MCF 10A (cell line): ENCODE measurements around the gene TMEM271. TPM values are rescaled to one million over a fixed set of nuclear protein-coding genes. Genes with fewer than 3 reads are reported as not detected.

ENCODE experiments used
- BruUV-seq: library from RNA; stranded (reverse); fragments of 400-500 nt; replicated peaks from 2 replicates; lab custom pipeline; 2021; lab: Mats Ljungman, UMichigan
- CTCF ChIA-PET: fragments of 300-600 bp; sonication (Branson Sonifier 250); formaldehyde crosslinking; extraction: SDS; loops from one replicate; lab custom pipeline; 2021; ENCODE audit warnings: antibody characterized with exemption, inconsistent platforms; lab: Yijun Ruan, JAX
- POLR2A ChIA-PET: fragments of 300-600, 350-650 bp; sonication (Branson Sonifier 250); formaldehyde crosslinking; extraction: SDS; loops from one replicate; lab custom pipeline; 2020; ENCODE audit warnings: antibody characterized with exemption, inconsistent platforms; lab: Yijun Ruan, JAX
- DNase-seq: peaks from one replicate; pipeline ENCODE4 v3.0.0-alpha.2; 2018; ENCODE audit not compliant: unreplicated experiment
- H3K27ac Mint-ChIP-seq: one replicate; pipeline ENCODE4 v1.8.0; 2022; ENCODE audit warnings: mild to moderate bottlenecking, low read depth, mixed read lengths; ENCODE audit not compliant: unreplicated experiment
- H3K27me3 Mint-ChIP-seq: one replicate; pipeline ENCODE4 v1.8.0; 2022; ENCODE audit warnings: mixed read lengths; ENCODE audit not compliant: insufficient read depth, unreplicated experiment
- H3K36me3 Mint-ChIP-seq: one replicate; pipeline ENCODE4 v1.8.0; 2022; ENCODE audit warnings: mild to moderate bottlenecking, moderate library complexity, mixed read lengths; ENCODE audit not compliant: insufficient read depth, unreplicated experiment
- H3K4me1 Mint-ChIP-seq: one replicate; pipeline ENCODE4 v1.8.0; 2022; ENCODE audit warnings: mixed read lengths; ENCODE audit not compliant: insufficient read depth, unreplicated experiment
- H3K4me3 Mint-ChIP-seq: one replicate; pipeline ENCODE4 v1.8.0; 2022; ENCODE audit warnings: mild to moderate bottlenecking, moderate library complexity, mixed read lengths; ENCODE audit not compliant: unreplicated experiment
- H3K9me3 Mint-ChIP-seq: one replicate; pipeline ENCODE4 v1.8.0; 2022; ENCODE audit warnings: mixed read lengths; ENCODE audit not compliant: unreplicated experiment
- CTCF ChIP-seq: fragments of 200-600 bp; IDR thresholded peaks from one replicate; pipeline ENCODE4 v1.8.0; 2022; ENCODE audit warnings: antibody characterized with exemption, mild to moderate bottlenecking; ENCODE audit not compliant: unreplicated experiment
- intact Hi-C: fragments of 100-400 bp; cut with micrococcal nuclease; formaldehyde crosslinking; loops from 2 replicates; pipeline ENCODE4 v1.14.1; 2022
- total RNA-seq: library from RNA; stranded (reverse); gene quantifications from 2 replicates; pipeline ENCODE4 v1.2.3, GENCODE V29; 2022

TMEM271 gene
- total RNA-seq, 1 experiment from 2014 or later, result not detected

- H3K9me3 Mint-ChIP-seq, result no peaks in the 10 kb centered on the region
- DNase-seq, result peak; percentile 79
- H3K4me1 Mint-ChIP-seq, result peaks cover 6% of the 10 kb centered on the region
- peak; percentile 97 for TF ChIP-seq CTCF
- intact Hi-C loops, result loop anchor here (1.0 to 10.0 kb wide), 2 partner anchors 72 to 152 kb away; partner anchors contain the start of genes ATP5ME and MYL5
- peaks cover 15% of the 10 kb centered on the region for H3K27me3 Mint-ChIP-seq
- no peak overlapping the region for H3K4me3 Mint-ChIP-seq
- ChIA-PET CTCF (interaction anchor here (0.5 to 2.1 kb wide), 15 partner anchors 9 to 1001 kb away, joined by 3 to 14 read pairs (median 4); partner anchors contain the start of genes ATP5ME and MYL5), POLR2A (interaction anchor here (0.6 to 2.2 kb wide), 5 partner anchors 14 to 299 kb away, joined by 3 to 11 read pairs (median 3); partner anchors contain the start of genes ATP5ME and MYL5)
- no TSS peak for BruUV-seq
- no peaks in the 10 kb centered on the region for H3K36me3 Mint-ChIP-seq
- H3K27ac Mint-ChIP-seq, result no peak overlapping the region
These were observed 26.5 kb upstream of the TMEM271 start for GRCh38 chr4:602559-602942.

GRCh38 chr4:601612-602558, 25.8 kb upstream of the TMEM271 start:
- TF ChIP-seq CTCF, result no peak
- H3K27me3 Mint-ChIP-seq, result peaks cover 21% of the 10 kb centered on the region
- H3K36me3 Mint-ChIP-seq, result no peaks in the 10 kb centered on the region
- BruUV-seq, result no TSS peak
- H3K4me3 Mint-ChIP-seq, result no peak overlapping the region
- H3K27ac Mint-ChIP-seq, result no peak overlapping the region
- DNase-seq, result no peak
- H3K4me1 Mint-ChIP-seq, result peaks cover 6% of the 10 kb centered on the region
- no peaks in the 10 kb centered on the region for H3K9me3 Mint-ChIP-seq
- POLR2A ChIA-PET, result interaction anchor here (0.6 to 2.2 kb wide), 6 partner anchors 12 to 300 kb away, joined by 3 to 11 read pairs (median 3); partner anchors contain the start of genes ATP5ME and MYL5
- intact Hi-C loops, result loop anchor here (1.0 to 10.0 kb wide), 2 partner anchors 72 to 153 kb away; partner anchors contain the start of genes ATP5ME and MYL5
- CTCF ChIA-PET, result interaction anchor here (0.7 to 2.1 kb wide), 4 partner anchors 51 to 214 kb away, joined by 3 to 14 read pairs (median 4); partner anchors contain the start of genes ATP5ME and MYL5

GRCh38 chr4:600850-601515, 24.9 kb upstream of the TMEM271 start:
- POLR2A ChIA-PET, result interaction anchor here (0.7 to 1.2 kb wide), 3 partner anchors 12 to 73 kb away, joined by 3 to 5 read pairs (median 3); partner anchors contain the start of genes ATP5ME and MYL5
- Mint-ChIP-seq H3K9me3 (no peaks in the 10 kb centered on the region), H3K4me1 (peaks cover 6% of the 10 kb centered on the region), H3K36me3 (no peaks in the 10 kb centered on the region), H3K4me3 (no peak overlapping the region), H3K27ac (no peak overlapping the region), H3K27me3 (peaks cover 31% of the 10 kb centered on the region)
- no peak for DNase-seq
- CTCF ChIA-PET, result interaction anchor here (0.6 kb wide), 3 partner anchors 9 to 69 kb away, joined by 3 read pairs; no protein-coding TSS in a partner anchor
- TF ChIP-seq CTCF, result no peak
- intact Hi-C loops, result loop anchor here (10.0 kb wide), 1 partner anchor 154 kb away; no protein-coding TSS in a partner anchor
- BruUV-seq, result no TSS peak
